Measurements from ENCODE around the gene NPBWR2.

Gene NPBWR2

GRCh38 chr20:64153410-64153809 is 46.0 kb upstream of the NPBWR2 start:
- TF ChIP-seq CTCF (conservative IDR thresholded peaks at IDR 0.05; ENCODE audit: low read depth, low read length) = no peak
- DNase-seq (ENCODE audit: low read depth) = no peak
- H3K4me3 ChIP-seq (ENCODE audit: low read length) = no peak overlapping the region

- no peak for DNase-seq (ENCODE audit: low read depth)
- no peak overlapping the region for H3K4me3 ChIP-seq (ENCODE audit: low read length)
- TF ChIP-seq CTCF (conservative IDR thresholded peaks at IDR 0.05; ENCODE audit: low read depth, low read length) = no peak
These were observed 45.5 kb upstream of the NPBWR2 start for GRCh38 chr20:64152906-64153305.

- no peak for TF ChIP-seq CTCF (conservative IDR thresholded peaks at IDR 0.05; ENCODE audit: low read depth, low read length)
- H3K4me3 ChIP-seq (ENCODE audit: low read length) = no peak overlapping the region
- DNase-seq (ENCODE audit: low read depth) = no peak
These were observed 44.5 kb upstream of the NPBWR2 start for GRCh38 chr20:64151633-64152530.

- no peak overlapping the region for H3K4me3 ChIP-seq (ENCODE audit: low read length)
- no peak for TF ChIP-seq CTCF (conservative IDR thresholded peaks at IDR 0.05; ENCODE audit: low read depth, low read length)
- no peak for DNase-seq (ENCODE audit: low read depth)
These were observed 43.6 kb upstream of the NPBWR2 start for GRCh38 chr20:64150756-64151632.

GRCh38 chr20:64149809-64150560 is 42.6 kb upstream of the NPBWR2 start:
- H3K4me3 ChIP-seq (ENCODE audit: low read length) = no peak overlapping the region
- no peak for DNase-seq (ENCODE audit: low read depth)
- no peak for TF ChIP-seq CTCF (conservative IDR thresholded peaks at IDR 0.05; ENCODE audit: low read depth, low read length)

GRCh38 chr20:64149141-64149540 is 41.8 kb upstream of the NPBWR2 start:
- no peak overlapping the region for H3K4me3 ChIP-seq (ENCODE audit: low read length)
- no peak for TF ChIP-seq CTCF (conservative IDR thresholded peaks at IDR 0.05; ENCODE audit: low read depth, low read length)
- DNase-seq (ENCODE audit: low read depth) = no peak
